ENCODE measurements around the gene PGLYRP2.
A peak's percentile ranks its signal among the peaks of the same experiment; 100 is the strongest.

PGLYRP2 gene

DNA sequence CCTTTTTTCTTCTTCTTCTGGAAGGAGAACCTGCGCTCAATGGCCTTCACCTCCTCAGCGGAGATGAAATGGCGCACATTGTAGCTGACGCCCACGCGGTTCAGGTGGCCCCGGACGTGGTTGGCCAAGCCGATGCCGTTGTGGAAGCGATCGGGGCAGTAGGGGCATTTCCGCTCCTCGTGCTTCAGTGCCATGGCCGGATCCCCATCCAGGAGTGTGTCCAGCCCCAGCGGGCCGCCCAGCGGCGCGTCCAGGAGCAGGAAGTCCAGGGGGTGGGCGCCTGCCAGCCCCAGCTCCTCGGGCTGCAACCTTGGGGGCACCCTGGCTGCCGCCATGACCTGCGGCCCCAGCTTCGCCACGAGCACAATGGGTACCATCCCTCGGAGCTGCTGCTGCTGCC is 40.7 kb downstream of the PGLYRP2 start:
- no peak for DNase-seq

DNA sequence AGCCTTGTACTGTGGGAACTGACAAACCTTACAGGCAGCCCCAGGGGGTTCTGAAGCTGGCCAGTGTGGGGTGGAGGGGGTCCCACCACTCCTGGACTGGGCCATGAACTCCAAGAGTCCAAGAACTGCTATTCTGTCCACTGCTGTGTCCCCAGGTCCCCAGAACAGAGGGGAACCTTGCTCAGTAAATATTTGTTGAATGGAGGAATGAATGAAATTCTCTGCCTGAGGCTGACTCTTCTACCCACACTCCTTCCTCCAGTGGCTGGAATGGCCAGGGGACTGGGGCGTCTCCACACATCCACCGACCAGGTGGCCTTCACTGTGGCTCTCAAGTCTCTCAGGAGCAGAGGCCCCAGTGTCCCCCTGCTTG is 41.2 kb downstream of the PGLYRP2 start:
- no peak for DNase-seq

DNA sequence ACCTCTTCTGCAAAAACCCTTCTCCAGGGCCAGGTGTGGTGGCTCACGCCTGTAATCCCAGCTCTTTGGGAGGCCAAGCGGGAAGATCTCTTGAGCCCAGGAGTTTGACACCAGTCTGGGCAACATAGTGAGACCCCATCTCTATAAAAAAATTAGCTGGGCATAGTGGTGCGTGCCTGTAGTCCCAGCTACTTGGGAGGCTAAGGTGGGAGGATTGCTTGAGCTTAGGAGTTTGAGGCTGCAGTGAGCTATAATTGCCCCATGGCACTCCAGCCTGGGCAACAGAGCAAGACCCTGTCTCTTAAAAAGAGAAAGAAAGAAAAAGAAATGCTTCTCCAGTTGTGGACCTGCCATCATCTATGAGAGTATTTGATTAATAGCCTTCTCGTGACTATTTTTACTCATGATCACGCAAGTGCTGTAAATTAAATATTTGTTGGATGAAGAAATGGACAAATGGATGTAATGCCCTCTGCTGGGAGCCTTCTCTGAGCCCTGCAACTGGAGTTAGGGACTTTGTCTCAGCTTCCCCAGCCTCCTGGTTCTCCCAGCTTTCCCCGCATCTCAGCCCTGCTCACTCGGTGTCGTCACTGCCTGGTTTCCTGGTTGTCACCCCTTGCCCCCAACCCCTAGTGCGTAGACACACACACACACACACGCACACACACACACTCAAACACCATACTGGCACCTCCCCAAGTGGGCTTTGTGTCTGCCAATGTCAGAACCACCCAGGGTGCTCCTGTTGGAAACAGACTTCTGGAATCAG is 41.8 kb downstream of the PGLYRP2 start:
- no peak for DNase-seq

DNA sequence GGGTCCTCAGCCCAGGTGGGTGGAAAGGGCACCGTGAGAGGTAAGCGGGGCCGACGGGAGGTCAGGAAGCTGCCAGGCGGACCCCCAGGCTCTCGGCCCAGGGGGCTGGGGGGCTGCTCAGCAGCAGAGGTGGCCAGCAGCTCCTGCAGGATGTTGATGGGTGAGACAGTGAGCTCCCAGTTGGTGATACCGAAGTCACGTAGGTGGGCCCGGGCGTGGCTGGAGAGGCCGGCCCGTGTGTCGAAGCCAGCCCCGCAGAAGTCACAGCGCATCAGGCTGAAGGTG is 42.5 kb downstream of the PGLYRP2 start:
- DNase-seq, result no peak

DNA sequence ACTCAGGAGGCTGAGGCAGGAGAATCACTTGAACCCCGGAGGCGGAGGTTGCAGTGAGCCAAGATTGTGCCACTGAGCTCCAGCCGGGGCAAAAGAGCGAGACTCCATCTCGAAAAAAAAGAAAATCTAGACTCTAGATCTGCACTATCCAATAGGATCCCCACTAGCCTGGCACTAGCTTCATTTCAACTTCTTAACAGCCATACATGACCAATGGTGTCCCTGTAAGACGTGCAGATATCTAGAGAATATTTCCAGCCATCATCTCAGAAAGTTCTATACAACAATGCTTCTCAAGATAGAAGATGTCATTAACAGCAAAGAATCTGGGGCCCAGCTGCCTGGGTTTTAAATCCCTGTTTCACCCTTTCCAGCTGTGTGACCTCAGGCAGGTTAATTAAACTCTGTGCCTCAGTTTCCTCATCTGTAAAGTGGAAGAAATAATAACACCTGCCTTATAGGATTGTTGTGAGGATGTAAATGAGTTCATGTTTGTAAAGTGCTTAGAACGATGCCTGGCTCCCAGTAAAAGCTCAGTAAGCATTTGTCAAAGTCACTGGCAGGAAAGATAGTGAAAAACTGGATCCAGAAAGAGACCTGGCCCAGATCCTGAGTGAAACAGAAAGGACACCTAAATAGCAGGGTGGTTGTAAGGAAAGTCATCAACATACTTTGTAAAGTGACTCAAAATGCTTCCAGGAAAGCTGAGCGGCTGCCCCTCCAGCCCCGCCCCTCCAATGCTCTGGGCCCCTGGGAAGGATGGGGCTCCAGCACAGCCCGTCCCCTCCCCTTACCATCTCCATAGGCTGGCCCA is 43.1 kb downstream of the PGLYRP2 start:
- no peak for DNase-seq

DNA sequence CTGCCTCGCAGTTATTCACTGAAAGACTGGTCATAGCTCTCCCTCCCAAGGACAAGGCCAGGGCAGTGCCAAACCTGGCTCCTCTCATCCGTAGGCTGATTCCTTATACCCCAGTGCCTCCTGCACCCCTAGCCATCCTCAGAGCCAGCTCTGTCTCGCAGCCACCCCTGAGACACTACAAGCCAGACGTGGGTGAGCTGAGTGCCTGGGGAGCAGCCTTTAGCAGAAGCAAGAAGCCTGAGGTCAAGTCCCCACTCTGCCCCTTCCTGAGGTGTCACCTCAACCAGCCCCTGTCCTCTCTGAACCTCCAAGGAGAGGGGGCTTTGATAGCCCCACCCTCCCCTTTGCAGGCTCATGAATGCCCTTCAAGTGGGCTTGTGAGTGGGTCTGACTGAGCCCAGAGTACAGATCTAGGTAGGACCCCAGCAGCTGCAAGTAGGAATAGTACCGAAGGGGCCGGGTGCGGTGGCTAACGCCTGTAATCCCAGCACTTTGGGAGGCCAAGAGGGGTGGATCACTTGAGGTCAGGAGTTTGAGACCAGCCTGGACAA is 45.7 kb downstream of the PGLYRP2 start:
- DNase-seq, result no peak

DNA sequence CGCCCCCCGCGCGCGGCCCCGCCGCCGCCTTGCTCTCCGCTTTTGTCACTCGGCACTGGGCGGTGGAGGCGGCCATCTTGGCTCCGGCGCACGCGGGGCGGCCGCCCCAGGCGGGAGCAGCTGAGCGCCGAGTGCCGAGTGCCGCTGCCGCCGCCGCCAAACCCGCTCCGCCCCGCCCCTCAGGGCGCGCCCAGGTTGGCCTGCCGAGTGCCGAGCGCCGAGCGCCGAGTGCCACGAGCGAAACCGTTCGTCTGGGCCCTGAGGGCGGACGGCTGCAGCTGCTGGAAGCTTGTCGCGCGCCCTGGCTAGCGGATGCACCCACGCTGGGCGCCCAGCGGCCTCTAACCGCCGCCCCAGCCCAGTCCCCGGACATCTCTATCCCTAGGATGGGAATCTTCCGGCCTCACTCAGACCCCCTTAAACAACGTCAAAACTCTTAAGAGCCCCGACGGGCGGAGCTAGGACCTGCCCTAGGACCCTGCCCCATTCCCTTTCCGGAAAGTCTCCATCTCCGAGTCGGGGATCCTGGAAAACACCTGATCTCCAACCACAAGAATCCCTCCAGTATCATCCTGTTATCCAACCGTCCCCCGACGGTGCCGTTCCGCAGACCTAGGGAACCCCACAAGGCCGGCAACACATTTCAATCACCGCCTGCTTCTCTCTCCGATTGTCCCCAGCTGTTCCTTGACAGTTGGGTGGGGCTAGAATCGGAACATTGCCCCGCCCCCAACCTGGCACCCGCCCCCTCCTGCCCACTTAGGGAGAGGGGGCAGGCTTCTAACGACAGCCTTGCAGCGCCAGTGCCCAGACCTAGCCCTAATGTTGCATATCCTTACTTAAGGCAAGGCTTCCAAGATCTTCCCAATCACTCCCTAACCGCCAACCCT is 46.4 kb downstream of the PGLYRP2 start:
- DNase-seq, result peak; percentile 86

DNA sequence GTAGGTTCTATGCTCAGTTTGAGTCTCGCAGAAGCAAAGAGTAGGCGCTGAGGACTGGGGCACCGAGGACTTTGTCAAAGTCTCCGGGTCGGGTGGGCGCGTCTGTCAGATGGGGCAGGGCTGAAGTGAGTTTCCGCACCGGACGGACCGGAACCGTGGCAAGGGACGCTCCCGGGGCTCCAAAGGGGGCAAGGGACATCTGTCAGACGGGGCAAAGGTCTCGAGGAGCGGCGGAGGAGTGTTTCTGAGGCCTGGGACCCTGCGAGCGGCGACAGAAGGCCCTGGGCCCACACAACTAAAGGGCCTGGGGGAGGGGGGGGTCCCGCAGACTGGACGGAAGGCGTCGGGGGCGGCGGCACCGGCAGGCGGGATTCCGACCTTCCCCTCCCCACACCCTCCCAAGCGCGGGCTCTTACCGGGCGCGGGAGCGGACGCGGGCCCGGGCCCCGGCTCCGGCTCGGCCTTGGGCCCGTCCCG is 47.2 kb downstream of the PGLYRP2 start:
- no peak for DNase-seq

DNA sequence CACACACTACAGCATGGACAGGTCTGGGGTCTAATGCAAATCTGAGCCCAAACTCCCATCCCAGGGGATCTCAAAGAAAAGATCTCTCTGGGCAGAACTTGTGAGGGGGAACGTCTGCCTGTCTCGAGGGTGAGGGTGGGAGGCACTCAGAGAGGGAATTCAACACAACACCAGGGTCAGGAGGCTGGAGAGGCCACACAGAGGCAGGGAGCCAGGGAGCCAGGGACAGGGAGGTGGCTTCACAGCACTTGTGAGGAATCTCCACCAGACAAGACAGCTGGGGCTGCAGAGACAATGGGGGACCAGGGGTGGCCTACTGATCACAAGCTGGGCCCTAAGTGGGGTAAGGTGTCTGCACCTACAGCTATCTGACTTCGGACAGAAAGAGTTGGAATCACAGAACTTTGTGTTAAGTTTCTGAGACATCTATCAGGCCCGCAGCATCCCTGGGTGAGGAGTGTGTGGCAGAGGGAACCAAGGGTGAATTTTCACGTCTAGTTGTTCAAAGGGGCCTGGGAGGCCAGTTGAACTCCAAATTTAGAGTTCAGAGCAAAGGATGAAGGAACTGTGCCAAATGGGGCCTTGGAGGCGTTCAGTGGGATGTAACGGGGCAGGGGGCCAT is 47.8 kb downstream of the PGLYRP2 start:
- DNase-seq, result no peak

DNA sequence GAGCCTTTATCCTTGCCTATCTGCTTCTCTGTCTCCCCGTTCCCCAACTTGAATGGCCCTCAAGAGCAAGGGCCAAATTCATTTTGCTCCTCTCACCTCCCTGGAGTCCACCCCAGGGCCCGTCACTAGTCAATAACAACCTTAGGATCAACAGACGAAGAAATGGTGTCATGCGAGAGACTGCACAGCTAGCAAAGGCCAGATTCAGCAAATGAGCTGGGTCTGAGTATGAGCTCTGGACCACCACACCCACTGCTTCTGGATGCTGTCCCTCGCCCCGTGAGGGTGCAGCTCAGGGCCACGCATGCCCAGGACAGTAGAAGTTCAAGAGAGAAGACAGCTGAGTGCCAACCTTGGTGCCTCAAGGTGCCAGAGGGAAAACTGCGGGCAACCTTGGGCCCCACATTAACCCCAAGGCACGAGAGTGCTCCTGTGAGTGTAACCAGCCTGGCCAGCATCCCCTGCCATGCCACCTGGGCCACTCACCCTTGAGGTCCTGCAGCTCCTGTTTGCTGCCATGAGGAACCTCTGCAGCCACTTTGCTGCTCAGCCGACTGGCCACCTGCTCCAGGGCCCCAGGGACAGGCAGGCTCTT is 48.7 kb downstream of the PGLYRP2 start:
- DNase-seq, result no peak

DNA sequence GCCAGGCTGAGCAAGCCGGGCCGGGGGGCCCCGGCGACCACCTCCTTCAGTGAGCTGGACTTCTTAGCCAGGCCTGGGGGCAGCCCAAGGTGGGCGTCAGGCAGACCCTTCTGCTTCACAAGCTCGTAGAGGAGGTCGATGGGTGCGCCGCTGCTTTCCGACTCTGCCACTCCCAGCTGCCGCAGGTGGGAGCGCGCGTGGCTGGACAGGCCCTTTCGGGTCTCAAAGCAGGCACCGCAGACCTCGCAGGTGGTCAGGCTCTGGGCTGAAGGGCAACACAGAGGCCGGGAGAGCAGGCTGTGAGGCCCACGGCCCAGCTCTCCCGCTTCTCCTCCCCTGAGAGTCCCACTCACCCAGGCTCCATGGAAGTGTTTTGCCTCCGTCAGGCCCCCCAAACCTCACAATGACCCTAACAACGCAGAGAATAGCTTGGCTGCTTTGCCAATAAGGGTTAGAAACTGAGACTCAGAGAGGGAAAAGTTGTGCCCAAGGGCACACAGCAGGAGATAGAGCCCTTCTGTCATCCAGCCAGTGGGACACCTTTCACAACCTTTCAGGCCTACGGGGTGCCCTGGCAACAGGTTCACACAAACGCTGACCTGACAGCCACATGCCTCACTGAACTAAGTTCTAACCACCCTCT is 49.4 kb downstream of the PGLYRP2 start:
- no peak for DNase-seq

DNA sequence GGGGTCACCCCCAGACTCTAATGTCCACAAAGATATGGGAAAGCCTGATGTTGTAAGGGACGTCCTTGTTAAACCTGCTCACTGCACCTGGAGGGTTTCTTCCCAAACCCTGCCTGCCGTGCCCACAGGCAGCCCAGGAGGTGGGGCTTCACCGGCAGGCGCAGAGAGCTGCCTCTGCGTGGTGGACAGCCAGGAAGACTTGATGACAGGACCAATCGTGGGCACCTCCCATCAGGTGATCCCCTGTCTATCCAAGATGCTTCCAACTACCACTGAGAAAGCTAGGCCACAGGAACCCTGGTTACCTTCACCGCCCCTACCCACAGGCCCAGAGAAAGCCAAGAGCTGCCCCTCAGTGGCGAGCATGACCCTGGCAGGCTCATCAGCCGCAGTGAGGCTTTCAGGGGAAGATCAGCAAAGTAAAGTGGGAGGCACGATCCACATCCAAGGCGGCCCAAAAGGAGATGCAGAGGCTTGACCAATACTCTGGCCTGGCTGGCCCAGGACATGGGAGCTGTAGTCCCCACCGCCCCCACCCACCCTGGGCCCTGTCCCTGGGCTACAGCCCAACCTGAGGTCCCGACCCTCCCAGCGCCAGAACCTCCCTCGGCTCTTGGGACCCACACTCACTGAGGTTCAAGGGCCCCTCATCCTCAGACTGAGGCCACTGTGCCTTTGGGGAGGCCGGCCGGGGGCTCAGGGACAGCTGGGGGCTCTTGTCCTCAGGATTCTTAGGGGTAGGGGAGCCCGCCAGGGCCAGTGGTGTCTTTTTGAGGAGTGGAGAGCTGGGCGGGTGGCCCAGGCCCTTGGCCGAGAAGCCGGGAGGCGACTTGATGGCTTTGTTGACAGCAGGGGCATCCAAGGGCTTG is 50.1 kb downstream of the PGLYRP2 start:
- no peak for DNase-seq

DNA sequence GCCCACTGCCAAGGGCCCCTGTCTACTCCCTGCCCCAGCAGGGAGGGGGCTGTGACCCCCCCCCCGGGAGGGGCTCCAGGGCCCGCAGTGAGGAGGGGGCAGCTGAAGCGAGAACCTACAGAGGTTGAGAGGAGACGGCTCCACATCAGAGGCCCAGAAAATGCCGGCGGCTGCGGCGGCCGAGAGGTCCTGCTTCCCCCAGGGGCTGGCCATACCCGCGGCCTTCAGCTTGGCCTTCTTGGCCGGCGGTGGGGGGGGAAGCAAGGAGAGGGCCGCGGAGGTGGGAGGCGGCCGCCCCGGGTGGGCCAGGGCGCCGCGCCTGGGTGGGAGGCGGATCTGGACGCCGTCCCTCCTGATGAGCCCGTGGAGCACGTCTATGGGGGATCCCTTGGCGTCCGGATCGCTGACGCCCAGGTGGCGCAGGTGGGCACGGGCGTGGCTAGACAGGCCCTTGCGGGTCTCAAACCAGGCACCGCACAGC is 51.3 kb downstream of the PGLYRP2 start:
- no peak for DNase-seq

DNA sequence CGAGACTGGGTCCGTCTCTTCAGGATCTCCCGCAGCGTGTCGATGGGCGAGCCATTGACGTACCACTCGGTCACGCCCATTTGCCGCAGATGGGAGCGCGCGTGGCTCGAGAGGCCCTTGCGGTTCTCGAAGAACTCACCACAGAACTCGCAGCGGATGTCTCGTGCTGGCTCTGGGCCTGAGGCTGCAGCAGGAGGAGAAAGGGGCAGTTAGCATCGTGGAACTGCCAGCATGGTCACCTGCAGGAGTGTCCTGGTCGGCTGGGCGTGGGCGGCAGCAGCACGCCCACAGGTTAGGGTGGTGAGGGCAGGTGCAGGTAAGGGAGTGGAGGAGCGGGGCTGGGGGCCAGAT is 52.0 kb downstream of the PGLYRP2 start:
- DNase-seq, result no peak

DNA sequence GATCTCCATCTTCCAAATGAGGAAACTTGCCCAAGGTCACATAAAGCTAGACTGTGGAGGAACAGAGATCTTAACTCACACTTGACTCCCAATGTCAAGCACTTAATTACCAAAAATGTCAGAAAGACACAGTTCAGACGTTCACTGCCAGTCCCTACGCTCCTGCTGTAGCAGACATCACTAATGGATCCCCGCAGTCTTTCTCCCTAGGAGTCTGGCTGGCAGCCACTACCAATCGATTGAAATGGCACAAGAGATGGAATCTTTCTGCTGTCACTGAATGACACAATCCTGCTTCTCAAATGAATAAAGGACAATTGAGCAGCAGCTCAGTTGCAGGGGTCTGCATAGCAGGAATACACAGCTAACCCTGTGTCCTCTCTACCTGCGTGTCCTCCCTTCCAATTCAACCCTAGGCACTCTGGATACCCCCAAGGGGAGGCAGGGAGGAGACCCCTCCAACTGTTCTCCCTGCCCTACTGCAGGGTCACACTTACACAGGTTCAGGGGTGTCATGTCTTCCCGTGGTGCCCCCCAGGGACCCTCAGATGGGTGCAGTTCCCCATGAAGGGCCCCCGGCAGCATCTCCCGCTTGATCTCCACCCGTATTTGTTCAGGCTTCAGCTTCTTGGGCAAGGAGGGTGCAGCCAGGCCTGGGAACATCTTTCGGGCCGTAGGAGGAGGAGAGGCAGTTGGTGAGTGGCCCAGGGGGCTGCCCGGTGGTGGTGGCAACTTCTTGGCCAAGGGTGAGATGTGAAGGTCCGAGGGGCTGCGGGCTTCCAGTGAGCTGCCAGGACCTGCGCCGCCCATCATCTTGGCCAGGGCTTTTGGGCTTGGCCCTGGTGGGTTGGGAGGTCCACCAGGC is 52.6 kb downstream of the PGLYRP2 start:
- no peak for DNase-seq

DNA sequence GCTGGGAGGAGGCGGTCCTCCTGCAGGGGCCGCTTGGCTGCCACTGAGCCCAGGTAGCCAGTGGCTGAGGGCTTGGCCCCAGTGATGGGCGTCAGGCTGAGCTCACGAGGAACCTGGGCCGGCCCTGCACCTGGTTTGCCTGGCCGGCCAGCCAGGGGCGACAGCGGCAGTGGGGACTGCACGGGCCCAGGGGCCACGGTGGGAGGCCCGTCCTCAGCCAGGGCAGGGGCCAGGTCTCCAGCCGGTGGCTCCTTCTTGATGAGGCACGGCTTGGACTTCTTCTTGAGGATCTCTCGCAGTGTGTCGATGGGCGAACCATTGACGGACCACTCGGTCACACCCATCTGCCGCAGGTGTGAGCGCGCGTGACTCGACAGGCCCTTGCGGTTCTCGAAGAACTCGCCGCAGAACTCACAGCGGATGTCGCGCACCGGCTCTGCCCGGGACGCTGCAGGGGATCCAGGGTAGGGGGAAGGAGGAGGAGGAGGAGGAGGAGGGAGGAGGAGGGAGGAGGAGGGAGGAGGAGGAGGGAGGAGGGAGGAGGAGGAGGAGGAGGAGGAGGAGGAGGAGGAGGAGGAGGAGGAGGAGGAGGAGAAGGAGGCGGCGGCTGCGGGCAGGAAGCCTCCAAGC is 53.9 kb downstream of the PGLYRP2 start:
- DNase-seq, result no peak

DNA sequence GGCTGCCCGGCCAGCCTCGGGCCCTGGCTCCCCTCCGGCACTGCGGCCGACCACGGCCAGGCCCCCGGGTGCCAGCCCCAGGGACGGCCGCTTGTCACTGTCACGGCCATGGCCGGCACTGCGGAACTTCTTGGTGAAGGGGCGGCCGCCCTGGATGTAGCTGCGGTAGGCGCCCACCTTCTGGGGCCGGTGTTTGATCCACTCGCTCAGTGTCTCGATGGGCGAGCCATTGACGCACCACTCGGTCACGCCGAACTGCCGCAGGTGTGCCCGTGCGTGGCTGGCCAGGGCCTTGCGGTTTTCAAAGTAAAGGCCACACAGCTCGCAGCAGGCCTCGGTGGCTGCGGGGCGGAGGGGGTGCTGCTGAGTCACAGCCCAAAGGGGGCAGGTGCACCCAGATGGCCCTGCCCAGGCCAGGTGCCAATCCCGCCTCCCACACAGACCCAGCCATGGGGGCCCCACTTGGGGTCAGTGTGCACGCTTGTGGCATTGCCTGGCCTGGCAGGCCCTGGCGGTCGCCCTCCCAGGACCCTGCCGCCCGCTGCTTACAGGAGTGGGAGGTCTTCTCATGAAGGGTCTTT is 54.5 kb downstream of the PGLYRP2 start:
- DNase-seq, result no peak

DNA sequence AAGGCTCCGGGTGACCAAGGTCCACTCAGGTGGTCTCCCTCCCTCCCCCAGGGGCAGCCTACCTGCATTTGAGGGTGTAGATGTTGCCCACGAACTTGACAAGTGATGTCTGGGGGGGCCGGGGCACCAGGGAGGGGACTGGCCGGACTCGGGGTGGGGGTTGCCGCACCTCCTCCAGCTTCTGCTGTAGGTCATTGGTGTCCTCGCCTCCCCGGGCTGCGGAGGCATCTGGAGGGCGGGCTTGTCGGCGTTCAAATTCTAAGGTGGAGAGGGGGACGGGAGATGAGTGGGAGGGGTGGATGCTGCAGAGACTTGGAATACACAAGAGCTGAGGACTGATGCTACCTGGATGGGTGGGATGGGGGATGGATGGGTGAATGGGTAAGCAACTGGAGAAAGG is 55.2 kb downstream of the PGLYRP2 start:
- no peak for DNase-seq

DNA sequence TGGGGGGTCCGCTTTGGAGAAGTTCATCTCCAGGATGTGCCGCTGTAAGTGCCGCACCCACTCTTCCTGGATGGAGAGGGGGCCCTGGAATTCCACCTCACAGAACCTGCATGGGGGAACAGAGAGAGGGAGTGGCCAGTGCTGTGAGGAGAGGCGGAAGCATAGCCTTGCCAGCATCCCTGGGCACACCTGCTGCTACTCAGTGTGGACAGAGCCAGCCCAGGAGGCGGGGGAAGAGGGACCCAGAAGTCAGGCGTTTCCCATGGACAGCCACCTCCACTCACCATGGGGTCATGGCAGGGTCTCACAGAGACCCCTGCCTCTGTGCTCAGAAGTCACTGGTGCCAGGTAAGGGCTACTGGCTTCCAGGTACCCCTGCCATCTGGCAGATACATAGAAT is 56.2 kb downstream of the PGLYRP2 start:
- DNase-seq, result no peak

Data from NCI-H1092 (cell line).